H1 (cell line): ENCODE measurements around the gene UROC1. TPM values are rescaled to one million over a fixed set of nuclear protein-coding genes. Genes with fewer than 3 reads are reported as not detected.

Experiments
- CTCF ChIA-PET: fragments of 300-600 bp; sonication (Branson Sonifier 250); formaldehyde crosslinking; loops from one replicate; lab custom pipeline; 2021; ENCODE audit not compliant: partially characterized antibody; lab: Charles Lee
- POLR2A ChIA-PET: fragments of 300-600 bp; sonication (Branson Sonifier 250); formaldehyde crosslinking; loops from one replicate; lab custom pipeline; 2021; ENCODE audit warnings: inconsistent platforms; ENCODE audit not compliant: partially characterized antibody; lab: Charles Lee
- DNase-seq, 2 experiments: peaks; one replicate each; pipeline versions ENCODE4 v3.0.0 to v3.0.0-alpha.2; 2010 to 2022; ENCODE audit warnings: low spot score in 2 of 2, low read depth in 1 of 2, mixed read lengths in 1 of 2
- FAIRE-seq: peaks from 2 replicates; lab custom pipeline; 2011; peaks lifted over from hg19 to GRCh38; lab: Jason Lieb, UNC
- H2AFZ ChIP-seq: 2 replicates; pipeline ENCODE4 v1.8.1; 2012; ENCODE audit warnings: low read length, inconsistent platforms
- H2AK5ac ChIP-seq: 2 replicates; pipeline ENCODE4 v1.6.1; 2013; ENCODE audit warnings: low read depth, low read length
- H2BK120ac ChIP-seq: replicated peaks from 2 replicates; pipeline ENCODE3; 2013; ENCODE audit warnings: low read depth, low read length, inconsistent platforms
- H2BK12ac ChIP-seq: 2 replicates; pipeline ENCODE4 v1.6.1; 2013; ENCODE audit warnings: low read depth, low read length
- H2BK15ac ChIP-seq: 2 replicates; pipeline ENCODE4 v1.6.1; 2013; ENCODE audit warnings: low read length
- H2BK20ac ChIP-seq: 2 replicates; pipeline ENCODE4 v1.6.1; 2013; ENCODE audit warnings: low read length
- H2BK5ac ChIP-seq: 2 replicates; pipeline ENCODE4 v1.6.1; 2013; ENCODE audit warnings: low read depth, low read length
- H3K14ac ChIP-seq: 2 replicates; pipeline ENCODE4 v1.6.1; 2013; ENCODE audit warnings: inconsistent platforms; ENCODE audit not compliant: insufficient read length
- H3K18ac ChIP-seq: 2 replicates; pipeline ENCODE4 v1.6.1; 2013; ENCODE audit warnings: low read length; ENCODE audit errors: extremely low read depth
- H3K23ac ChIP-seq: 2 replicates; pipeline ENCODE4 v1.6.1; 2013; ENCODE audit warnings: inconsistent platforms; ENCODE audit not compliant: insufficient read length
- H3K23me2 ChIP-seq: 2 replicates; pipeline ENCODE4 v1.6.1; 2013; ENCODE audit warnings: low read depth, low read length
- H3K27ac ChIP-seq: 2 replicates; pipeline ENCODE4 v1.6.1; 2011; ENCODE audit warnings: low read depth, low read length, inconsistent platforms
- H3K27me3 ChIP-seq, 4 experiments: replicated peaks in 1 of 4; 1 replicate in 1 of 4; 2 replicates in 3 of 4; pipeline versions ENCODE4 v1.6.1 to v1.8.1; 2011 to 2013; ENCODE audit warnings: low read length in 3 of 4, mild to moderate bottlenecking in 3 of 4, inconsistent platforms in 2 of 4, mixed read lengths in 2 of 4, moderate library complexity in 1 of 4; ENCODE audit not compliant: control insufficient read depth in 3 of 4, insufficient read depth in 3 of 4; ENCODE audit errors: extremely low read depth in 1 of 4
- H3K36me3 ChIP-seq, 4 experiments: 2 replicates each; pipeline versions ENCODE4 v1.6.1 to v1.8.1; 2011 to 2013; ENCODE audit warnings: mild to moderate bottlenecking in 4 of 4, low read length in 3 of 4, moderate library complexity in 2 of 4, control low read depth in 1 of 4, inconsistent platforms in 1 of 4; ENCODE audit not compliant: insufficient read depth in 4 of 4, control insufficient read depth in 2 of 4
- H3K4ac ChIP-seq: replicated peaks from 2 replicates; pipeline ENCODE3; 2013; ENCODE audit warnings: low read length, low read depth, mixed read lengths, inconsistent platforms; ENCODE audit not compliant: insufficient read length
- H3K4me1 ChIP-seq, 4 experiments: replicated peaks in 1 of 4; 1 replicate in 1 of 4; 2 replicates in 3 of 4; pipeline versions ENCODE4 v1.6.1 to v1.8.1; 2011 to 2013; ENCODE audit warnings: low read length in 3 of 4, inconsistent platforms in 2 of 4, mixed read lengths in 1 of 4; ENCODE audit not compliant: insufficient read depth in 4 of 4, control insufficient read depth in 3 of 4
- H3K4me2 ChIP-seq, 2 experiments: 2 replicates each; pipeline versions ENCODE4 v1.6.1 to v1.8.1; 2011 to 2013; ENCODE audit warnings: low read depth in 2 of 2, low read length in 2 of 2, control low read depth in 1 of 2, inconsistent platforms in 1 of 2, mild to moderate bottlenecking in 1 of 2; ENCODE audit not compliant: insufficient read depth in 1 of 2
- H3K4me3 ChIP-seq, 4 experiments: fragments of 200-600, 300-600 bp in 1 of 4; sonication (generic), shearing (Covaris generic), sonication (Bioruptor Twin) in 1 of 4; 2 replicates each; pipeline versions ENCODE4 v1.5.1 to v1.8.1; 2011 to 2016; ENCODE audit warnings: low read length in 4 of 4, low read depth in 3 of 4, control low read depth in 2 of 4, inconsistent platforms in 2 of 4, mild to moderate bottlenecking in 2 of 4, mixed read lengths in 1 of 4, moderate library complexity in 1 of 4; ENCODE audit not compliant: insufficient read depth in 2 of 4; ENCODE audit errors: extremely low read depth in 1 of 4
- H3K56ac ChIP-seq: replicated peaks from 2 replicates; pipeline ENCODE3; 2013; ENCODE audit warnings: low read depth, mild to moderate bottlenecking, mixed read lengths, low read length, inconsistent platforms; ENCODE audit not compliant: insufficient read length
- H3K79me1 ChIP-seq: 2 replicates; pipeline ENCODE4 v1.6.1; 2013; ENCODE audit warnings: low read depth, low read length, control low read depth
- H3K79me2 ChIP-seq, 2 experiments: 2 replicates each; pipeline versions ENCODE4 v1.6.1 to v1.8.1; 2012 to 2013; ENCODE audit warnings: low read length in 2 of 2, mild to moderate bottlenecking in 2 of 2, inconsistent platforms in 1 of 2; ENCODE audit not compliant: insufficient read depth in 2 of 2, control insufficient read depth in 1 of 2
- H3K9ac ChIP-seq, 4 experiments: replicated peaks in 1 of 4; 1 replicate in 1 of 4; 2 replicates in 3 of 4; pipeline versions ENCODE4 v1.6.1 to v1.8.1; 2011 to 2013; ENCODE audit warnings: low read depth in 3 of 4, low read length in 3 of 4, control low read depth in 2 of 4, mild to moderate bottlenecking in 2 of 4, moderate library complexity in 2 of 4, inconsistent platforms in 1 of 4; ENCODE audit errors: extremely low read depth in 1 of 4
- H3K9me3 ChIP-seq, 2 experiments: 2 replicates each; pipeline versions ENCODE4 v1.6.1 to v1.8.1; 2012 to 2013; ENCODE audit warnings: mild to moderate bottlenecking in 2 of 2, moderate library complexity in 2 of 2, control low read depth in 1 of 2, inconsistent platforms in 1 of 2, low read depth in 1 of 2, low read length in 1 of 2, mixed read lengths in 1 of 2; ENCODE audit not compliant: insufficient read depth in 2 of 2
- H4K20me1 ChIP-seq, 2 experiments: replicated peaks in 1 of 2; 2 replicates each; pipeline versions ENCODE3 to v1.8.1; 2011 to 2013; ENCODE audit warnings: inconsistent platforms in 2 of 2, low read length in 2 of 2, mild to moderate bottlenecking in 1 of 2; ENCODE audit not compliant: insufficient read depth in 2 of 2, control insufficient read depth in 1 of 2
- H4K5ac ChIP-seq: 2 replicates; pipeline ENCODE4 v1.6.1; 2013; ENCODE audit warnings: low read length, low read depth, mixed read lengths, inconsistent platforms; ENCODE audit not compliant: insufficient read length
- H4K8ac ChIP-seq: 2 replicates; pipeline ENCODE4 v1.8.0; 2013; ENCODE audit warnings: mild to moderate bottlenecking, moderate library complexity, low read length, inconsistent platforms; ENCODE audit not compliant: insufficient read depth; ENCODE audit errors: extremely low read depth
- H4K91ac ChIP-seq: replicated peaks from 2 replicates; pipeline ENCODE3; 2013; ENCODE audit warnings: low read length, mixed read lengths, inconsistent platforms; ENCODE audit not compliant: insufficient read length
- EGR1 ChIP-seq: IDR thresholded peaks from 2 replicates; pipeline ENCODE4 v1.6.1; 2011; ENCODE audit warnings: low read depth, low read length, borderline replicate concordance
- WGBS, 2 experiments: shearing (Covaris generic) in 1 of 2; methylation state at CpG; one replicate each; pipeline versions ENCODE4 v1.1.6 to v1.1.7; 2013 to 2015; ENCODE audit warnings: low lambda C conversion rate in 2 of 2, mixed read lengths in 2 of 2, inconsistent platforms in 1 of 2, low coverage in 1 of 2, missing lambda C conversion rate in 1 of 2; ENCODE audit not compliant: insufficient replicate concordance in 2 of 2, insufficient coverage in 1 of 2, insufficient read length in 1 of 2; ENCODE audit errors: extremely low coverage in 1 of 2, missing lambda C conversion rate in 1 of 2; 5-methylcytosine and 5-hydroxymethylcytosine counted together
- polyA plus RNA-seq, 7 experiments: library from polyadenylated mRNA; depleted of rRNA in 3 of 7; stranded (reverse) in 5 of 7; unstranded in 2 of 7; fragments of >200 nt in 5 of 7; fragments of 200-250 nt in 2 of 7; gene quantifications; 1 replicate in 5 of 7; 2 replicates in 1 of 7; 4 replicates in 1 of 7; pipeline versions ENCODE4 v1.2.1 to v1.2.3, GENCODE V29; 2011 to 2013; ENCODE audit warnings: missing spikeins in 2 of 7, mixed read lengths in 2 of 7
- total RNA-seq: library from RNA; stranded (reverse); fragmentation: NEBNext Ultra II Directional; extraction: Animal tissue kit (Norgen Biotek cat#: 25700); gene quantifications from 2 replicates; pipeline ENCODE4 v1.2.1, GENCODE V29; 2021

The UROC1 gene
- total and polyA plus RNA-seq, 2 of the 8 experiments (the other 6 are each of a cell fraction or from before 2014, with no cell fraction given) = 0.03 TPM; not detected in 1

DNA sequence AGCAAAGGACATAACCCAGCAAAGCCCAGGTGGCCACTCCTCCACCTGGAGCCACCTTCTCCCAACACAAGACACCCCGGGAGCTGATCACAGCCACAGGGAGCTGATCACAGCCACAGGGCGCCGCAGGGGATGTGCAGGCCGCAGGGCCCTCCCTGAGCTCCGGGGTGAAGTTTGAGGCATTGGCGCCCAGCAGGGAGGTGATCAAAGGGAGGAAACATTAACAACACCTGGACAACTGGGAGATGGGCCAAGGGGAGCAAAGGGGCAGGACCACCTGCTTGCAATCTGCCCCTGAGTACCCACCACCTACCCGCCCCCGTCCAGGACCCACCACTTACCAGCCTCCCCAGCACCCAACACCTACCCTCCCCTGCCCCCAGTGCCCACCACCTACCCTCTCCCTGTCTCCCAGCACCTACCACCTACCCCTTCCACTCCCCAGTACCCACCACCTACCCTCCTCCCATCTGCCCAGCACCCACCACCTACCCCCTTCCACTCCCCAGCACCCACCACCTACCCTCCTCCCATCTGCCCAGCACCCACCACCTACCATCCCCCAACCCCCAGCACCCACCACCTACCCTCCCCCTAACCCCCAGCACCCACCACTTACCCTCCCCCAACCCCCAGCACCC, 2.4 kb downstream of the UROC1 start:
- no peak for TF ChIP-seq EGR1
- TF ChIP-seq, all 59 proteins: peak for 0
- no peak overlapping the region for H3K9ac ChIP-seq
- no peak overlapping the region for H3K56ac ChIP-seq
- ChIA-PET CTCF (interaction anchor here (2.1 kb wide), 1 partner anchor 8 kb away, joined by 8 read pairs; the partner anchor contains the start of gene CHST13), POLR2A (no interaction called here)
- H2BK120ac ChIP-seq = no peak overlapping the region
- no peak for DNase-seq
- no peaks in the 10 kb centered on the region for H3K79me1 ChIP-seq
- H3K27me3 ChIP-seq = no peaks in the 10 kb centered on the region
- no peak overlapping the region for H3K27ac ChIP-seq
- H3K9me3 ChIP-seq = no peaks in the 10 kb centered on the region
- H3K79me2 ChIP-seq = no peaks in the 10 kb centered on the region
- H3K14ac ChIP-seq = no peak overlapping the region
- no peak overlapping the region for H2BK12ac ChIP-seq
- no peak overlapping the region for H3K23ac ChIP-seq
- no peak overlapping the region for H2BK15ac ChIP-seq
- no peak overlapping the region for H3K4me3 ChIP-seq
- H3K18ac ChIP-seq = no peak overlapping the region
- FAIRE-seq = no peak
- H4K5ac ChIP-seq = no peak overlapping the region
- no peaks in the 10 kb centered on the region for H3K36me3 ChIP-seq
- H4K20me1 ChIP-seq = no peaks in the 10 kb centered on the region
- H2AK5ac ChIP-seq = no peak overlapping the region
- H4K8ac ChIP-seq = no peak overlapping the region
- H3K4me2 ChIP-seq = no peak overlapping the region
- no peaks in the 10 kb centered on the region; a peak in 1 of 7 replicates for H3K4me1 ChIP-seq
- no peak overlapping the region for H4K91ac ChIP-seq
- no peak overlapping the region for H2BK5ac ChIP-seq
- no peak overlapping the region for H2BK20ac ChIP-seq
- no peak overlapping the region for H3K4ac ChIP-seq
- H3K23me2 ChIP-seq = no peaks in the 10 kb centered on the region; the same call in 1 of the 2 replicates
- 85% methylated on average over 4 of the region's 8 CpGs; no CpG with 5 or more reads in 1 of the 2 experiments for WGBS, 2 experiments
- no peak overlapping the region for H2AFZ ChIP-seq
